ENCODE results near the gene THAP7. TPM values are rescaled to one million over a fixed set of nuclear protein-coding genes. Genes with fewer than 3 reads are reported as not detected.

The THAP7 gene
- total RNA-seq, 1 experiment from 2014 or later, result 19.3 TPM

DNA sequence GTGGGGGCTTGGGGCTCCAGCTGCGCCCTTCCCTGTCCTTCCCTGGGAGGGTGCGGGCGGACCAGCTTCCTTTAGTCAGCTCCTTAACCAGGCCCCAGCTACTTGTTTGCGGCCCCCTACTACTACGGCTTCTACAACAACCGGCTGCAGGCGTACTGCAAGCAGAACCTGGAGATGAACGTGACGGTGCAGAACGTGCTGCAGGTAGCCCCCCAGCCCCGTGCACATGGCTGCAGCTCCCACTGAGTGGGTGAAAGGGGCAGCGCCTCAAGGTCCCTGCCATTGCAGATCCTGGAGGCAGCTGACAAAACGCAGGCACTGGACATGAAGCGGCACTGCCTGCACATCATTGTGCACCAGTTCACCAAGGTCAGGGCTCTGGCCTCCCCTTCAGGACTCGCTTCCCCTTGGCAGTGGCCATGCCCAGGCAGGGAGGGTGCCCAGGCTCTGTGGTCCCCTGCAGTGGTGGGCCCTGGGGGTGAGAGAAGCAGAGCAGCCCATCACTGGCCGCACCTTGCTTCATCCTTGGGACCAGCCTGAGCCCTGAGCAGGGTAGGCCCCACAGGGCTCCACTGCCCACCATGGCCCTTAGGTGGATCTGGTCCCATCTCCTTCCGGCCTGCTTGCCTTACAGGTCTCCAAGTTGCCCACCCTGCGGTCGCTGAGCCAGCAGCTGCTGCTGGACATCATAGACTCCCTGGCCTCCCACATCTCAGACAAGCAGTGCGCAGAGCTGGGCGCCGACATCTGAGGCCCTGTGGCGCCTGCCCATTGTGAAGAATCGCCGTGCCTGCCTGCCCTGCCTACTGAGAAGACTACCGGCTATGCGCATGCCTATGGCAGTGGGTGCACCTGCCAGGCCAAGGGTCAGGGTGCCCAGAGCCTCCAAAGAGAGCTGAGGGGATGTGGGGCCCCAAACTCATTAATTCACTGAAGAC, 5.1 kb downstream of the THAP7 start:
- H3K27me3 Mint-ChIP-seq (ENCODE audit: low read depth), result no peaks in the 10 kb centered on the region
- peaks cover 9% of the 10 kb centered on the region for H3K4me1 Mint-ChIP-seq
- ChIA-PET POLR2A (interaction anchor here (0.6 kb wide), 1 partner anchor 1126 kb away, joined by 4 read pairs; no protein-coding TSS in a partner anchor), CTCF (interaction anchor here (0.8 kb wide), 1 partner anchor 34 kb away, joined by 4 read pairs; no protein-coding TSS in a partner anchor)
- TF ChIP-seq ZNF219 (CRISPR knock-in tag; IDR thresholded peaks at IDR 0.05; ENCODE audit: borderline replicate concordance), result no peak
- TF ChIP-seq OVOL2 (CRISPR knock-in tag; IDR thresholded peaks at IDR 0.05; ENCODE audit: borderline replicate concordance), result no peak
- TF ChIP-seq CREM (CRISPR knock-in tag; IDR thresholded peaks at IDR 0.05), result no peak
- TF ChIP-seq EMX1 (CRISPR knock-in tag; IDR thresholded peaks at IDR 0.05), result no peak
- no peak for TF ChIP-seq IRF1 (CRISPR knock-in tag; IDR thresholded peaks at IDR 0.05)
- no peak for TF ChIP-seq E2F4 (CRISPR knock-in tag; IDR thresholded peaks at IDR 0.05; ENCODE audit: borderline replicate concordance, low read depth)
- no peak for TF ChIP-seq STAT6 (CRISPR knock-in tag; conservative IDR thresholded peaks at IDR 0.05; ENCODE audit: low read depth)
- no peak for TF ChIP-seq CBFB (CRISPR knock-in tag; IDR thresholded peaks at IDR 0.05; ENCODE audit: low read depth)
- no peak for TF ChIP-seq SMAD4 (CRISPR knock-in tag; IDR thresholded peaks at IDR 0.05)
- no peak for ATAC-seq
- H3K27ac Mint-ChIP-seq, result no peak overlapping the region
- H3K9me3 Mint-ChIP-seq, result no peaks in the 10 kb centered on the region
- no peaks in the 10 kb centered on the region for H3K36me3 Mint-ChIP-seq
- no peak for DNase-seq (ENCODE audit: low spot score)
- no peak overlapping the region for H3K4me3 Mint-ChIP-seq

DNA sequence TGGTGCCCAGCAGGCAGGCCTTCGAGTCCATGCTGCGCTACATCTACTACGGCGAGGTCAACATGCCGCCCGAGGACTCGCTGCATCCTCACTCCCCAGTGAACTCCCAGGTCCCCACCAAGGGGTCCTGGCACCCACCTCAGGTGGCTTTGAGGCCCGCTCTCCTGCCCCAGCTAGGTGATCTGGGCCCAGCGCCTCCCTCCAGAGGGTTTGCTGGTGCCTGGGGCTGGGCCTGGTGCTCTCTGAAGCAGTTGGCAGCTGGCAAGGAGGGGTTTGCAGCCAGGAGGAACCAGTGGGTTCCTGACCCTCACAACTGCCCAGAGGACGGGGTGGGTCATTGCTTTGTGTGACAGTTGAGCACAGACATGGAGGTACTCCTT, 5.9 kb downstream of the THAP7 start:
- TF ChIP-seq RELA (CRISPR knock-in tag; IDR thresholded peaks at IDR 0.05; ENCODE audit: borderline replicate concordance), result no peak
- no peak for TF ChIP-seq JUN (CRISPR knock-in tag; IDR thresholded peaks at IDR 0.05)
- TF ChIP-seq SP1 (CRISPR knock-in tag; conservative IDR thresholded peaks at IDR 0.05), result no peak
- TF ChIP-seq, protein P1, sequence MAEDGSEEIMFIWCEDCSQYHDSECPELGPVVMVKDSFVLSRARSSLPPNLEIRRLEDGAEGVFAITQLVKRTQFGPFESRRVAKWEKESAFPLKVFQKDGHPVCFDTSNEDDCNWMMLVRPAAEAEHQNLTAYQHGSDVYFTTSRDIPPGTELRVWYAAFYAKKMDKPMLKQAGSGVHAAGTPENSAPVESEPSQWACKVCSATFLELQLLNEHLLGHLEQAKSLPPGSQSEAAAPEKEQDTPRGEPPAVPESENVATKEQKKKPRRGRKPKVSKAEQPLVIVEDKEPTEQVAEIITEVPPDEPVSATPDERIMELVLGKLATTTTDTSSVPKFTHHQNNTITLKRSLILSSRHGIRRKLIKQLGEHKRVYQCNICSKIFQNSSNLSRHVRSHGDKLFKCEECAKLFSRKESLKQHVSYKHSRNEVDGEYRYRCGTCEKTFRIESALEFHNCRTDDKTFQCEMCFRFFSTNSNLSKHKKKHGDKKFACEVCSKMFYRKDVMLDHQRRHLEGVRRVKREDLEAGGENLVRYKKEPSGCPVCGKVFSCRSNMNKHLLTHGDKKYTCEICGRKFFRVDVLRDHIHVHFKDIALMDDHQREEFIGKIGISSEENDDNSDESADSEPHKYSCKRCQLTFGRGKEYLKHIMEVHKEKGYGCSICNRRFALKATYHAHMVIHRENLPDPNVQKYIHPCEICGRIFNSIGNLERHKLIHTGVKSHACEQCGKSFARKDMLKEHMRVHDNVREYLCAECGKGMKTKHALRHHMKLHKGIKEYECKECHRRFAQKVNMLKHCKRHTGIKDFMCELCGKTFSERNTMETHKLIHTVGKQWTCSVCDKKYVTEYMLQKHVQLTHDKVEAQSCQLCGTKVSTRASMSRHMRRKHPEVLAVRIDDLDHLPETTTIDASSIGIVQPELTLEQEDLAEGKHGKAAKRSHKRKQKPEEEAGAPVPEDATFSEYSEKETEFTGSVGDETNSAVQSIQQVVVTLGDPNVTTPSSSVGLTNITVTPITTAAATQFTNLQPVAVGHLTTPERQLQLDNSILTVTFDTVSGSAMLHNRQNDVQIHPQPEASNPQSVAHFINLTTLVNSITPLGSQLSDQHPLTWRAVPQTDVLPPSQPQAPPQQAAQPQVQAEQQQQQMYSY (CRISPR knock-in tag; IDR thresholded peaks at IDR 0.05), result no peak
- no peak for TF ChIP-seq ZNF396 (CRISPR knock-in tag; IDR thresholded peaks at IDR 0.05; ENCODE audit: borderline replicate concordance)
- Mint-ChIP-seq H3K27me3 (ENCODE audit: low read depth) (no peaks in the 10 kb centered on the region), H3K9me3 (no peaks in the 10 kb centered on the region), H3K4me1 (peaks cover 4% of the 10 kb centered on the region; the same call in 1 of the 2 replicates), H3K4me3 (no peak overlapping the region), H3K27ac (no peak overlapping the region), H3K36me3 (no peaks in the 10 kb centered on the region)
- ChIA-PET CTCF (no interaction called here), POLR2A (interaction anchor here (0.6 kb wide), 1 partner anchor 1125 kb away, joined by 4 read pairs; no protein-coding TSS in a partner anchor)
- no peak for DNase-seq (ENCODE audit: low spot score)
- ATAC-seq, result no peak

All from WTC11 (cell line).